CD4-positive, alpha-beta T cell treated with Interleukin-4 for 4 hours (primary cell): Measurements from ENCODE around the gene TCEA2.

ENCODE experiments used
- DNase-seq: peaks from one replicate; pipeline ENCODE4 v3.0.0-alpha.2; 2020

TCEA2 gene

DNA sequence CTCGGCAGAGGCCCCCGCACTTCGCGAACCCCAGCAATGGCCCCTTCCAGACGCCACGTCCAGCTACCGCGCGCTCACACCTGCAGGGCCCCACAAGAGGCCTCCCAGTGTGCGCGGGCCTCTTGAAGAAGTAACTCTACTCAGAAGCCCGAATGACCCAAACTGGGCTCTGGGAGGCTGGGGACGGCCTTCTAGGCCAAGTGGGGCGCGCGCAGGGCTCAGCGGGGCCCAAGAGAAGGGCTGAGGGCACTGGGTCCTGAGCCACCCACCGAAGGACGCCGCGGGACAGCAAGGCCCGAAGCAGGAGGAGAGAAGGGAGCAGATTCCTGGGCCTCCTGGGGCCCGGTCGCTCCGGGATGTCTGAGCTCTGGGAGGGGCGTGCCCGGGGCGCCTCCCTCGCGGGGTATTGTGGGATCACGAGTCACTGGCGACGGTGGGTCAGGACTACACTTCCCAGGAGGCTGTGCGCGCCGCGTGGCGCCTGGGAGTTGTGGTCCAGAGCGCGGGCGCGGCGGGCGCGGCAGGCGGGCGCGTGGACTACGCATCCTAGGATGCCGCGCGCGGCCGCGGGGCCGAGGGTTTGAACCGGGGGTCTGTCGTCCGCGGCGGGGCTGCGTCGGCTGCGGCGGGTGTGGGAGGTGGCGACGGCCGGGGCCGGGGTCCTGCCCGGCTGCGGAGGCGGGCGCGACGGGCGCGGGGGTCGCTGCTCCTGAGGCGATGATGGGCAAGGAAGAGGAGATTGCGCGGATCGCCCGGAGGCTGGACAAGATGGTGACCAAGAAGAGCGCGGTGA is at the start of gene TCEA2:
TSS of gene TCEA2 (plus strand) at position 603 of the 793 bp plus-strand sequence. CDS start at position 718, 115 bp downstream.
- DNase-seq, result peak; percentile 93

DNA sequence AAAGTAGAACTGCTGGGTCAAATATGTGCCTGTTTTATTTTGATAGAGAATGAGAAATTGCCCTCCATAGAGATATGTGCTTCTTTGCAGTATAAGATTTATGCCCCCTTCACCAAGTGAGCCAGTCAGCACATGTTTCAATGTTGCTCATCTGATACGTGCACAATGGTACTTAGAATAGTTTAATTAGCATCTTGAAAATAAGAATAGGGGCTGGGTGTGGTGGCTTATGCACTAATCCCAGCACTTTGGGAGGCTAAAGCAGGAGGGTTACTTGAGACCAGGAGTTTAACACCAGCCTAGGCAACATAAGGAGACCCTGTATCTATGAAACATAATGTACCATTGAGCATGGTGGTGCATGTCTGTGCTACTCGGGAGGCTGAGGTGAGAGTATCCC is 47.4 kb upstream of the TCEA2 start:
- no peak for DNase-seq

DNA sequence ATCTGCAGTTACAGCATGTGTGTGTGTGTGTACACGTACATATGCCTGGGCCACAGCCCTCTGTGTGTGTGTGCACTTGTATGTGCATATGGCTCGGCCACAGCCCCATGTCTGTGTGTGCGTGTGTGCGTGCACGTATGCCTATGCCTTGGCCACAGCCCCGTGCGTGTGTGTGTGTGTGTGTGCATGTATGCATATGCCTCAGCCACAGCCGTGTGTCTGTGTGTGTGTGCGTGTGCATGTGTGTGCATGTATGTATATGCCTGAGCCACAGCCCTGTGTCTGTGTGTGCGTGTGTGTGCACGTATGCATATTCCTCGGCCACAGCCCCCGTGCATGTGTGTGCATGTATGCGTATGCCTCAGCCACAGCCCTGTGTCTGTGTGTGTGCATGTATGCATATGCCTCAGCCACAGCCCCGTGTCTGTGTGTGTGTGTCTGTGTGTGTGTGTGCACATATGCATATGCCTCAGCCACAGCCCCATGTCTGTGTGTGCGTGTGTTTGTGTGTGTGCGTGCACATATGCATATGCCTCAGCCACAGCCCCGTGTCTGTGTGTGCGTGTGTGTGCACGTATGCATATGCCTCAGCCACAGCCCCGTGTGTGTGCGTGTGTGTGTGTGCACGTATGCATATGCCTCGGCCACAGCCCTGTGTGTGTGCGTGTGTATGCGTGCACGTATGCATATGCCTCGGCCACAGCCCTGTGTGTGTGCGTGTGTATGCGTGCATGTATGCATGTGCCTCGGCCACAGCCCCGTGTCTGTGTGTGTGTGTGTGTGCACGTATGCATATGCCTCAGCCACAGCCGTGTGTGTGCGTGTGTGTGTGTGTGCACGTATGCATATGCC is 41.6 kb upstream of the TCEA2 start:
- DNase-seq, result no peak

DNA sequence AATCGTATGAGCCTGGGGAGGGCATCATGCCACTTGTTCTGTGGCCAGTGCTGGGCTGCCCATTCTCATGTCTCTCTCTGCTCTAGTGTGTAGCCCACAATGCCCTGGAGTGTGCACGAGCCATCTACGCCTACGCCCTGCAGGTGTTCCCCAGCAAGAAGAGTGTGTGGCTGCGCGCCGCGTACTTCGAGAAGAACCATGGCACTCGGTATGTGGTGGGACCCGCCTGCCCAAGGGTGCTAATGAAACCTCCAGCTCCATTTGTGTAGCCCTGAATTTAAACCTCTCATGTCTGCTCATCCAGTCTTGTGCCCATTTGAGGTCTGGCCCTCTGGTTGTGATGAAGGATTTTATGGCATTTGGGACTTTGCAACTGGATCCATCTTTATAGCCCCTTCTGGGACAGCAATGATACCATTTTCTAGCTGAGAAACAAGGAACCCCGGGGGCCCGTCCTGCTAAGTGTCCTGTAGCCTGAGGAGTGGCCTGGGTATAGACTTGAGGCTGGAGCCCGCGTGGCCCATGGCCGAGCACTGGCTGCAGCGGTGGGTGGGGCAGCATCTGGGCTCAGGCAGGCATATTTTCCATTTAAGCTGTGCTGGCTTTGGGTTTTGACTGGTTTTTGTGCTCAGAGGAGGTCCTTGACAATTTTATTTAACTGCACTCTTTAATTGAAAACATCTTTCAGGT is 40.2 kb upstream of the TCEA2 start:
- DNase-seq, result no peak

DNA sequence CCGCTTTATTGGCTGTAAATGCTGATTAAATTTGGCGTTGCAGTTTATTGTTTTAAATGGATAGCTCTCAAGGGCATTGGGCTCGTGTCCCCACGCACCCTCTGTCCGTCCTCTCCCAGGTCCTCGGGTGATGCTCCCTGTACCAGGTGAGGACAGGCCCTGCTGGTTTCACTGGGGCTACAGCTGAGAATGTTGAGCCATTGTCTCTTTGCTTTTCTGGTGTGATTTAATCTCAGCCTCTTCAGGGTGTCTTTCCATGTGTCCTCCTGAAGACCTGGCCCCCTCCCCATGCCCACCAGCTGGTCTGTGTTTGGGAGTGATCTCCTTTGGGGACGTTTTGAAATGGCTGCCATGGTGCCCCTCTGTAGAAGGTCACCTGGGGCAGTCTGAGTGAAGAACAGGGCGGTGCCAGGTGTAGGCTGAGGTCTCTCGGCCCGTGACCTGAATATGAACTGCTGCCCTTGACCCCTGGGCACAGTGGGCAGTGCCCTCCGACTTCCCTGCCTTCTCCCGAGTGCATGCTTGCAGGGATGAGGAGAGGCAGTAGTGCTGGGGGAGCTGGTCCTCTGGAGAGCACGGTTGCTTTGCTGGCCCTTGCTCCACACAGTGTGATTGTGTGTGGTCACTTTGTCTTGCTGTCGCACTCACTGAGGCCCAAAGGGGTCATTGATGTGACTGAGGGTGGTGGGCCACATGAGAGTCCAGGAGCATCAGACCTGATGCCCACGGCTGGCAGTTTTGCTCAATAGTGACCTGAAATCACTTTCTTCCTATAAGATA is 39.4 kb upstream of the TCEA2 start:
- DNase-seq, result no peak

DNA sequence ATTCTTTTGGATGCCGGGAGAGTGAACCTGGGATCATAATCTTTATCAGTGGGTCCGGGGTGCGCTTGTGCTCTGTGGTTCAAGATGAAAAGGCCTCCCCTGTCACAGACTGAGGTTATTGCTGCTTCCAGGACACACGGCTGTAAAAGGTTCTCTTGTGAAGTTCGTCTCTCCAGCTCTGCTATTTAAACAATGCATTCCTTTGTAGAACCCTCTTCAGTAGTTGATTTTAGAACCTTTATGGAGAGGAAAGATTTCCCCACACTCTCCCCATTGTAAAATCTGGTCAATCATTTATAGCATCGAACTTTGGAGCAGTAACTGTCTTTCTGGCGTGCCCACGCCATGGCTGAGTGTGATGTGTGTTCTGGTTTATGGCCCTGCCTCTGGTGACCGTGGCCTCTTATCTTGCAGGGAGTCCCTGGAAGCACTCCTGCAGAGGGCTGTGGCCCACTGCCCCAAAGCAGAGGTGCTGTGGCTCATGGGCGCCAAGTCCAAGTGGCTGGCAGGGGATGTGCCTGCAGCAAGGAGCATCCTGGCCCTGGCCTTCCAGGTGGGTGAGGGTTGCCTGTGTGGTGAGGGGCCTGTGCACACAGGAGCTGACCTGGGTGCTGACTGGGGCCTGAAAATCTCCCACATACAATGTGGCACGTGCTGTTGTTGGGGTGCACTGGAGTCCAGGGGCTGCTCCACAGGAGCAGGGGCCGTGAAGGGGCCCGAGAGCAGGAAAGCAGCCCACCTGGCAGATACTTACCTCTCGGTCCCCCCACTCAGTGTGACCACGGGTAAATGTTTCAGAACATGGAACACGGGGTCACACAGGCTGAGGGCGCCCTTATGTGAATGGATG is 38.6 kb upstream of the TCEA2 start:
- no peak for DNase-seq

DNA sequence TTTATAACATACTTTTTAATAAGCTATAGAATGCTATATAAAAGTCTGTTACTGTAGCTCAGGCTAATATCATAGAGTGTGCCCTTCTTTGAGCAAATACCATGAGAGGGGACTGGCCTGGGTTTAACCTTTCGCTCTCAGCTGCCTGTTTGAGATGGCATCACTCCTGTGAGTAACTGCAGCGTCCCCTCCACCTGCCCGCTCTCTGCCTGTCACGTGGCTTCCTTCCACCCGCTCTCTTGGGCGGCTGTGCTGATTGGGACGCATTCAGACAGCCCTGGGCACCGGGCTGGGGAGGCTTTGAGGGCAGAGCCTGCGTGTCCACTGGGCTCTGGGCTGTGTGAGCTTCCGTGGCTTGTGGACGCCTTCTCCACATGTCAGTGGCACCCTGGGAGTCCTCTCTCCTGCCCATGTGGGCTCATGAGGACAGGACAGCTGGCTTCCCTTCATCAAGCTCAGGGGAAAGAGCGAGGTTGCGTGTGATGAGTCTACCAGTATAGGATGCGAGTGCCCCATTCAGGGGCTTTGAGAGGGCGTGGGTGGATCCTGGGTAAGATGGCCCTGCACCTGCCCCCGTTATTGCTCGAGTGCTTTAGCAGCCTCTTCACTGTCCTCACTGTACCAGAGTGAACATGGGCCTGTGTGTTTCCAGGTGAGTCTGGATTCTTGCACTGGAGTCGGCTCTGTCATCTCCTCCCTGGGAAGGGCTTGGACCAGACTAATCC is 37.7 kb upstream of the TCEA2 start:
- DNase-seq, result no peak

DNA sequence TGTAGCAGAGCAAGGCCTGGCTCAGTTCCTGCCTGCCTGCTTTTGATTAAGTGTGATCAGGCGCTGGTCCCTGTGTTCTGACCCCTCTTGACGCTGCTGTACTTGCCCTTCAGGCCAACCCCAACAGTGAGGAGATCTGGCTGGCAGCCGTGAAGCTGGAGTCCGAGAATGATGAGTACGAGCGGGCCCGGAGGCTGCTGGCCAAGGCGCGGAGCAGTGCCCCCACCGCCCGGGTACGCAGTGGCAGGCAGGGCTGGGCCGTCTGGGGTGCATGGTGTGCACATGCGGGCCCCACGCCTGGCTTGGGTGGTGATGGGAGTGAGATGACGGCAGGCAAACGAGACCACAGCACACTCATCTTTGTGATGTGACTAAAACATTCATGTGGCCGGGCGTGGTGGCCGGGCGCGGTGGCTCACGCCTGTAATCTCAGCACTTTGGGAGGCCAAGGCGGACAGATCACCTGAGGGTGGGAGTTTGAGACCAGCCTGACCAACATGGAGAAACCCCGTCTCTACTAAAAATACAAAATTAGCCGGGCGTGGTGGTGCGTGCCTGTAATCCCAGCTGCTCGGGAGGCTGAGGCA is 37.1 kb upstream of the TCEA2 start:
- no peak for DNase-seq

DNA sequence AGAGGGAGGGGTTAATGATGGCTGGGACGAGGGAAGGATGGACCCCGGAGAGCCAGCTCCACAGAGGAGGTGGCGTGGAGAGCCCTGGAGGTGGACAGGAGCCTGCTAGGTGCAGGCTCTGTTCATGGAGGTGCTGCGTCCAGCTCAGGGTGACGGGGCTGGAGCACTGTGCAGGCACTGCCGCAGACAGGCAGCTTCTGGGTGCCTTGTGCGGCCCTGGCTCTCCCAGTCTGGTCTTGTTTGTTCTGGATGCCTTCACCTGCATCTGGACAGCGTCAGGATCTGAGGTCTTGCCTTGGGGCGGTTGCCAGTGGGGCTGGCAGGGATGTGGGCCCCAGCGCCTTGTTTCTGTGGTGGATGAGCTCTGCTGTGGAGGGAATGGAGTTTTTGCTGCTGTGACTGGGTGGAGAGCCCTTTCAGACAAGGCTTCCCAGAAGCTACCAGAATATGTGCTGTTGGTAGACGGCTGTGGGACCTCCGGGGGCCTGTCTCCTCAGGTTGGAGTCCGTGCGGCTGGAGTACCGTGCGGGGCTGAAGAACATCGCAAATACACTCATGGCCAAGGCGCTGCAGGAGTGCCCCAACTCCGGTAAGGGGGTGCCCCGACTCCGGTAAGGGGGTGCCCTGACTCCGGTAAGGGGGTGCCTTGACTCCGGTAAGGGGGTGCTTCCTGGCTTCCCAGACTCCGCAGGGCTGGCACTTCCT is 34.9 kb upstream of the TCEA2 start:
- DNase-seq, result no peak

DNA sequence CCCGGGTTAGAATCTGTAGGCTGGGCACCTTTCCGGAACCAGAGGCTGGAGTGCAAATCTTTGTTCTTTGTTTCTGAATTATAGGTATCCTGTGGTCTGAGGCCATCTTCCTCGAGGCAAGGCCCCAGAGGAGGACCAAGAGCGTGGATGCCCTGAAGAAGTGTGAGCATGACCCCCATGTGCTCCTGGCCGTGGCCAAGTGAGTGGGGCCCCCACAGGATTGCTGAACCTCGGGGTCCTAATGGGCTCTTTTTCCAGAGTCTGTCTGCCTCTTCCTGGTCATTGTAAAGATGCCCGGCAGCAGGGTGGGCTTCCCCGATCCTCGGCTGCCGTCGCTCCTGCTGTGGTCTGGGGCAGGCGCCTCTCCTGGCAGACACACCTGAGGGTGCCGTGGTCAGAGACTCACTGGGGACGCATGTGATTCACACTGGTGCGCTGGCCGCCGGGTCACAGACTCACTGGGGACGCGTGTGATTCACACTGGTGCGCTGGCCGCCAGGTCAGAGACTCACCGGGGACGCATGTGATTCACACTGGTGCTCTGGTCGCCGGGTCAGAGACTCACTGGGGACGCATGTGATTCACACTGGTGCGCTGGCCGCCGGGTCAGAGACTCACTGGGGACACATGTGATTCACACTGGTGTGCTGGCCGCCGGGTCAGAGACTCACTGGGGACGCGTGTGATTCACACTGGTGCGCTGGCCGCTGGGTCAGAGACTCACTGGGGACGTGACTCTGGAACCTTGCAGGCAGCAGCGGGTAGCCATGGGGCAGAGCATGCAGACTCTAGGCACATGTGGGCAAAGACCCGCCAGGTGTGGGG is 33.5 kb upstream of the TCEA2 start:
- no peak for DNase-seq

DNA sequence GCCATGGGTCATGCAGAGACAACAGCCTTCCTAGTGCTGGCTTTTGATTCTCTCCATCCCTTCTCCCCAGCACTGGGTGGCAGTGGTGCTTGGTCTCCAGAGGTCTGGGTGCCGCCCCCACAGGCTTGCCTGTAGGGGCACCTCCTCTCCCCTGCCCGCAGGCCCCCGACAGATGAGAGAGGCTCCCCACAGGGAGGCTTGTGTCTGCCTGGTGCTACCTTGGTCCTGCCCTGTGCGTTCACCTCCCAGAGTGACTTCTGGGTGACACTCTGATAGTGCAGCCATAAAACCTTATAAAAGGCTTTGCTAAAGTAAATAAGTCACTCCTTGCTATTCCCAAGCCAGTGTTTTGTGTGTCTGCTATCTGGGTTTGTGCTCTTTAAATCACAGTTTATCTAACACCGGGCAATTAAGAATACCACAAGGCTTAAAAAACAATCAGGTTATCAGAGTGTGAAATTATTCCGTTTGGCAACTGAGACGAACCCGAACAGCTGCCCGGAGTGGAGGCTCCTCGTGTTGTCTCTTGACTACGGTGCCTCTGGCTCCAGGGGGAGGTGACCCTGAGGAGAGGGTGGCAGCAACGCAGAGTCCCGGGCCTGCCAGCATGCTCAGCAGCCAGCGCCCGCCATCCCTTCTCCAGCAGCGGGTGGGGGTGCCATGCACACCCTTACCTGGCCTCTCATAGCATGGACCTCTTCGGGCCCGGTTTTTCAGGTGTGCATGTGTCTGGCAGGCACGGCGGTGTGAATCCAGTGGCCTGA is 32.4 kb upstream of the TCEA2 start:
- no peak for DNase-seq

DNA sequence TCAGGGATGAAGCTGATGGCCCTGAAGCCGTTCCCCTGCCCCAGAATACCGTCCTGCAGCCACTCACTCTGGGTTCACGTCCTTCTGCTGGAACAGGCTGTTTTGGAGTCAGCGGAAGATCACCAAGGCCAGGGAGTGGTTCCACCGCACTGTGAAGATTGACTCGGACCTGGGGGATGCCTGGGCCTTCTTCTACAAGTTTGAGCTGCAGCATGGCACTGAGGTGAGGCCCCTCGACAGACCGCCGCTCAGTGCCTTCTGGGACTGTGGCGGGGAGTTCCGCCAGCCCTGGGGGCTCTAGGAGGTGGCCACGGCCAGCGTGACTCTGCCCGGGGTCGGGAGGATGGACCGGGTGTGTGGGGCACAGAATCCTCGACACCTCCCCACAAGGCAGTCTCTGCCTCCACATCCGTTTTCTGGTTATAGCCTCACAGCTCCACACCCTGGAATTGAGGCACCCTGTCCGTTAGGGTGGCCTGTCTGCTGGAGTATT is 31.1 kb upstream of the TCEA2 start:
- DNase-seq, result no peak

DNA sequence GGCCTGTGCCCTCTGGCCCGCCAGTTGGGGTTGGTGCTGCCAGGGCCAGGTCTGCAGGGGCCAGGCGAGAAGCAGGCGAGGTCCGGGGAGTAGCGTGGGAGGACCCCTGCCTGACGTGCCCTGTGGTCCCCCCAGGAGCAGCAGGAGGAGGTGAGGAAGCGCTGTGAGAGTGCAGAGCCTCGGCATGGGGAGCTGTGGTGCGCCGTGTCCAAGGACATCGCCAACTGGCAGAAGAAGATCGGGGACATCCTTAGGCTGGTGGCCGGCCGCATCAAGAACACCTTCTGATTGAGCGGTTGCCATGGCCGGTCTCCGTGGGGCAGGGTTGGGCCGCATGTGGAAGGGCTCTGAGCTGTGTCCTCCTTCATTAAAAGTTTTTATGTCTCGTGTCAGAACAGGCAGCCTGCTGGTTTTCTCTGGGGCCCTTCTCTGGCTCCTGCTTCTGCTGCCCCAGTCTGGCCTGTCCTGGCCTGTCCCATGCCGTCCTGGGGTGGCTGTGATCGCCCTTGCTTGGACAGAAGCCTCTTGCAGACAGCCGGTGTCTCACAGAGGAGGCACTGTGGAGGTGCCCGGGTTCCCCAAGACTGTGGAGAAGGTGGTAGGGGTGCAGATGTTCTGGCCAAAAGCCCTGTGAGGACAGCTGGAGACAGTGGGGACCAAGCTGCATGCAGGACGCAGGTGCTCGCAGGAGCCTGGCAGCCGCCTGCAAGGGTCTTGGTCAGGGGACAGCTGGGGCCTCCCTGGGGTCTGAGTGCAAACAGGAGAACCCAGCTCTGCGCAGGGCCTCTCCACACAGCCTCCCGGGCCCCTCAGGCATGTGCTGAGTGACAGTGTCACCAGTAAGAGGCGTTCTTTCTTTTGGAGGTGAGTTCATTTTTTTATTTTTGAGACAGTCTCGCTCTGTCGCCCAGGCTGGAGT is 30.0 kb upstream of the TCEA2 start:
- DNase-seq, result no peak

DNA sequence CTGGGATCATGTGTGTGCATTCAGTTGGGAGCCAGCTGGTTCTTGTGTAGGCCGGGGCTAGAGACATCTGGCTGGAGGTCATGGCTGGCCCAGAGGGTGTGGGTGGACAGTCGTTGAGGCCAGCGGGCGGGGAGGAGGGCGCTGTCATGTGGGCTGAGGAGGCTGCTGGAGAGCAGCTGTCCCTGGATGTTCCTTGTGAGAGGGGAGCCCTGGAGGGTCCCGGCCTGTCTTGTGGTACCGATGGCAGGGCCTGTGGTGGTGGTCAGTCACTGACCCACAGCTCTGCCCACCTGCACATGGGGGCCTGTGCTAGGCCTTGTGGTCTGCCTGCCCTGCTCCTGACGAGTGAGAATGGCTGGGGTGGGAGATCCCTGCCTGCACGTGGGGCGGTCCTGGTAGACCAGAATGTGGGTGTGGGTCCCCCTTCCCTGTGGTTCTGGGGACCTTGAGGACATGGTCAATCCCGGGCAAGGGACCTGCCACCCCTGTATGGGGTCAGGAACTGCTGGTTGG is 29.0 kb upstream of the TCEA2 start:
- DNase-seq, result no peak

DNA sequence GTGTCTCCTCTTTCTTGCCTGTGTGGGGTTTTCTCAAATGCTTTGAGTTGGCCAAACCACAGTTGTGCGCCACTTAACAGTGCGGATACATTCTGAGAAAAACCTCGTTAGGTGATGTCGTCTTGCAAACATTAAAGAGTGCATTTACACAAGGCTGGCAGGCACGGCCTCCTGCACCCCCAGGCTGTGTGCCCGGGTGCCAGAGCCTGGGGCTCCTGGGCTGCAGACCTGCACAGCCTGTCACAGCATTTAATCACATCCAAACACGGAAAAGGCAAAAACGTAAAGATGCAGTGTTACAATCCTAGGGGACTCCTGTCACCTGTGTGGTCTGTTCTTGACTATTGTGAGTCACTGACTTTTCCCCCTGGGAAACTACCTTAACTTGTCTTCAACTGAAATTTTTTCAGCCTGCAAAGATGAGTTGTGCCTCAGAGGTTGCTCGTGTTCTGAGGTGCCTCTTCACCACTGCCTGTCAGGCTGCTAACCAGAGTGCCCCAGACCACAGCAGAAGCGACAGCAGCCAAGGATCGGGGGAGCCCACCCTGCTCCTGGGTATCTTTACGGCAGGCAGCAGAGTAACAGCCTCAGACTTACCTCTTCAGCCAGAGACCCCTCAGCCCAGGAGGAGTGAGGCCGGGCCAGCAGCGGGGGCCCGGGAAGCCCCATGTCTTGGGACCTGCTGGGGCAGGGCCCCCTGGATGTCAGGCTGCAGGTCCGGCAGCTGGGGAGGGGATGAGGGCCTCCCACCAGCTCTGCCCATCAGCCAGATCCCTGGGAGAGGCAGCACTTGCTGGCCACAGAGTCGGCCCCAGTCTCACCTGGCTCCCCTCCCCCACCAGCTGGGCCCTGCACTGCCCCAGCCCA is 27.7 kb upstream of the TCEA2 start:
- peak; percentile 68 for DNase-seq

DNA sequence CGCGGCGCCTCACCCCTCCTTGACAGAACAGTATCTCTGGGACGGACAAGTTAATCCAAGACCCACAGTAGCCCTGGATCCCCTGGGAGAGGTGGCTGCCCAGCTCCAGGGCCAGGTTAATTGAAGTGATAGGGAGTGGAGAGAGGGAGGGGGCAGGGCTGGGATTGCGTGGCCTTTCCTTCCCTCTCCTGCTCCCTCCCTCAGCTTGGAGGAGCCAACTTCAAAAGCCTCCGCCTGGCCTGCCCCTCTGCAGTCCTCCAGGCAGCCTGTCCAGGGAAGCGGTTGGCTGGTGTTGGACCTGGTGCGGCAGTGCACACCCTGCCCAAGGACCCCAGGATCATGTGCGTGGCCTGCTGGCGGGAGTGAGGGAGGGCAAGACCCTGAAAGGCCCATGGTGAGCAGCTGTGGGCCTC is 27.1 kb upstream of the TCEA2 start, which contains the start of gene C20orf204:
TSS of gene C20orf204 (plus strand) at position 250 of the 413 bp plus-strand sequence. CDS start at position 392, 142 bp downstream.
- DNase-seq, result no peak
